SKM-1 treated with dmso at 0.1 percent for 144 hours (cell line): ENCODE results near the gene SH3GLB2.
"Not testable (repeated sequence)": the region's sequence is repeated elsewhere in the genome, so short reads cannot be mapped to it uniquely, and the experiment has no call there.

Experiments used
- DNase-seq: peaks from one replicate; lab custom pipeline; 2025; ENCODE audit not compliant: unreplicated experiment; lab: John Stamatoyannopoulos, UW

The SH3GLB2 gene

GRCh38 chr9:129022037-129022436 lies 6.1 kb downstream of the SH3GLB2 start:
- DNase-seq: no peak

GRCh38 chr9:129021091-129021490 lies 7.0 kb downstream of the SH3GLB2 start:
- no peak for DNase-seq

GRCh38 chr9:129014608-129015007 lies 13.5 kb downstream of the SH3GLB2 start:
- DNase-seq: no peak

- DNase-seq: no peak
These were observed 14.0 kb downstream of the SH3GLB2 start for GRCh38 chr9:129014124-129014523.

GRCh38 chr9:129013674-129014073 lies 14.5 kb downstream of the SH3GLB2 start:
- DNase-seq: no peak

GRCh38 chr9:129012893-129013448 lies 15.2 kb downstream of the SH3GLB2 start:
- no peak for DNase-seq

GRCh38 chr9:129012343-129012742 lies 15.8 kb downstream of the SH3GLB2 start:
- no peak for DNase-seq

- no peak for DNase-seq
These were observed 16.4 kb downstream of the SH3GLB2 start for GRCh38 chr9:129011761-129012181.

GRCh38 chr9:129011170-129011569 lies 17.0 kb downstream of the SH3GLB2 start:
- DNase-seq: no peak

- no peak for DNase-seq
These were observed 17.7 kb downstream of the SH3GLB2 start for GRCh38 chr9:129010267-129010975.

- no peak for DNase-seq
These were observed 18.5 kb downstream of the SH3GLB2 start for GRCh38 chr9:129009584-129010141.

GRCh38 chr9:129008986-129009583 lies 19.0 kb downstream of the SH3GLB2 start:
- no peak for DNase-seq

- DNase-seq: no peak
These were observed 19.6 kb downstream of the SH3GLB2 start for GRCh38 chr9:129008469-129008965.

GRCh38 chr9:129007766-129008468 lies 20.2 kb downstream of the SH3GLB2 start:
- DNase-seq: no peak

GRCh38 chr9:129007035-129007765 lies 20.9 kb downstream of the SH3GLB2 start:
- DNase-seq: no peak

GRCh38 chr9:129006328-129007034 lies 21.6 kb downstream of the SH3GLB2 start:
- peak; percentile 66 for DNase-seq

GRCh38 chr9:129005336-129005997 lies 22.7 kb downstream of the SH3GLB2 start:
- no peak for DNase-seq

GRCh38 chr9:129004173-129004572 lies 24.0 kb downstream of the SH3GLB2 start:
- DNase-seq: not testable (repeated sequence)

GRCh38 chr9:129002992-129003391 lies 25.1 kb downstream of the SH3GLB2 start:
- no peak for DNase-seq
